ENCODE measurements around the gene MPI. TPM values are rescaled to one million over a fixed set of nuclear protein-coding genes. Genes with fewer than 3 reads are reported as not detected.

The MPI gene
- total and polyA plus RNA-seq, 2 donors (not counting 3 experiments of a cell fraction or from before 2014, with no cell fraction given): 36.3 to 69.3 TPM

GRCh38 chr15:74889390-74889882 lies 406 bp upstream of the MPI start:
- Histone ChIP-seq H3K27me3 (ENCODE audit: control insufficient read depth in 2 of 2, insufficient read depth in 2 of 2, low read length in 2 of 2) (no peaks in the 10 kb centered on the region), H3K4me3 (replicated peaks in 1 of 3; ENCODE audit: insufficient read depth in 1 of 3, low read depth in 1 of 3, low read length in 3 of 3) (peak overlapping the region in 2 of 3 experiments; percentile 74 to 83), H2AFZ (ENCODE audit: low read depth, low read length) (peak overlapping the region; percentile 70), H3K4me1 (ENCODE audit: control insufficient read depth, extremely low read depth, insufficient read depth, low read length) (peaks cover 12% of the 10 kb centered on the region), H3K9me3 (replicated peaks; ENCODE audit: control insufficient read depth, insufficient read depth, low read length) (no peaks in the 10 kb centered on the region), H3K36me3 (ENCODE audit: control insufficient read depth in 2 of 2, extremely low read depth in 1 of 2, insufficient read depth in 2 of 2, low read length in 2 of 2) (peaks cover 0 to 6% of the 10 kb centered on the region in 2 experiments), H4K20me1 (replicated peaks; ENCODE audit: control insufficient read depth, extremely low read depth, insufficient read depth, low read length) (no peaks in the 10 kb centered on the region), H3K9me1 (replicated peaks; ENCODE audit: control insufficient read depth, extremely low read depth, insufficient read depth, low read length) (no peaks in the 10 kb centered on the region), H3K9ac (replicated peaks; ENCODE audit: extremely low read depth, insufficient read depth, low read length) (peak overlapping the region; percentile 10), H3K4me2 (ENCODE audit: insufficient read depth, low read length) (peak overlapping the region; percentile 43), H3K79me2 (ENCODE audit: control insufficient read depth, insufficient read depth, low read length) (peaks cover 6% of the 10 kb centered on the region), H3K27ac (ENCODE audit: insufficient read depth, low read depth, low read length) (no peak overlapping the region)
- no peak for TF ChIP-seq MYC (IDR thresholded peaks at IDR 0.05; ENCODE audit: low read depth, low read length)
- TF ChIP-seq CTCF (IDR thresholded peaks at IDR 0.05; ENCODE audit: extremely low read depth in 1 of 2, insufficient read depth in 1 of 2, low read depth in 1 of 2, low read length in 2 of 2): no peak
- no peak for TF ChIP-seq FOS (IDR thresholded peaks at IDR 0.05; ENCODE audit: borderline replicate concordance, insufficient read depth, low read length)
- no peak for TF ChIP-seq POLR2A (IDR thresholded peaks at IDR 0.05; ENCODE audit: low read depth, low read length)
- FAIRE-seq: peak; percentile 74
- no peak for DNase-seq (ENCODE audit: low read depth, low spot score)
- CTCF ChIA-PET: interaction anchor here (1.0 to 3.1 kb wide), 2 partner anchors 12 to 45 kb away, joined by 3 to 28 read pairs; no protein-coding TSS in a partner anchor
- dilution Hi-C loops (cut with MboI; ENCODE audit: extremely low pct_ligation_motif_present, low sequenced_read_pairs): no loop called here
- BruUV-seq (replicated peaks): no TSS peak
- intact Hi-C loops (cut with micrococcal nuclease): loop anchor here (1.0 kb wide), 1 partner anchor 17 kb away; the partner anchor contains the start of gene FAM219B
- POLR2A ChIA-PET: interaction anchor here (1.4 kb wide), 1 partner anchor 17 kb away, joined by 3 read pairs; the partner anchor contains the start of gene FAM219B

GRCh38 chr15:74890665-74890960 lies 771 bp downstream of the MPI start:
- no TSS peak for BruUV-seq (replicated peaks)
- Histone ChIP-seq H3K36me3 (ENCODE audit: control insufficient read depth in 2 of 2, extremely low read depth in 1 of 2, insufficient read depth in 2 of 2, low read length in 2 of 2) (peaks cover 0 to 6% of the 10 kb centered on the region in 2 experiments), H3K9ac (replicated peaks; ENCODE audit: extremely low read depth, insufficient read depth, low read length) (peak overlapping the region; percentile 76), H3K79me2 (ENCODE audit: control insufficient read depth, insufficient read depth, low read length) (peaks cover 6% of the 10 kb centered on the region), H4K20me1 (replicated peaks; ENCODE audit: control insufficient read depth, extremely low read depth, insufficient read depth, low read length) (no peaks in the 10 kb centered on the region), H3K4me2 (ENCODE audit: insufficient read depth, low read length) (peak overlapping the region; percentile 88), H3K27ac (ENCODE audit: insufficient read depth, low read depth, low read length) (no peak overlapping the region), H3K4me1 (ENCODE audit: control insufficient read depth, extremely low read depth, insufficient read depth, low read length) (peaks cover 12% of the 10 kb centered on the region), H3K9me1 (replicated peaks; ENCODE audit: control insufficient read depth, extremely low read depth, insufficient read depth, low read length) (no peaks in the 10 kb centered on the region), H3K9me3 (replicated peaks; ENCODE audit: control insufficient read depth, insufficient read depth, low read length) (no peaks in the 10 kb centered on the region), H3K4me3 (replicated peaks in 1 of 3; ENCODE audit: insufficient read depth in 1 of 3, low read depth in 1 of 3, low read length in 3 of 3) (peak overlapping the region; percentile 30 to 83 (median 74)), H3K27me3 (ENCODE audit: control insufficient read depth in 2 of 2, insufficient read depth in 2 of 2, low read length in 2 of 2) (no peaks in the 10 kb centered on the region), H2AFZ (ENCODE audit: low read depth, low read length) (peak overlapping the region; percentile 84)
- DNase-seq (ENCODE audit: low read depth, low spot score) (no peak), FAIRE-seq (no peak)
- ChIA-PET POLR2A (no interaction called here), CTCF (interaction anchor here (1.0 to 3.1 kb wide), 2 partner anchors 11 to 16 kb away, joined by 4 to 28 read pairs; partner anchors contain the start of gene FAM219B)
- no peak for TF ChIP-seq POLR2AphosphoS5 (IDR thresholded peaks at IDR 0.05; ENCODE audit: insufficient read depth, low read depth, low read length)
- no peak for TF ChIP-seq JUN (IDR thresholded peaks at IDR 0.05; ENCODE audit: borderline replicate concordance, insufficient read depth, insufficient read length, low read depth)
- no peak for TF ChIP-seq MAX (IDR thresholded peaks at IDR 0.05; ENCODE audit: insufficient read depth, insufficient read length)
- TF ChIP-seq EZH2 (IDR thresholded peaks at IDR 0.05; ENCODE audit: borderline replicate concordance, low read depth, low read length, severe bottlenecking): no peak
- TF ChIP-seq MYC (IDR thresholded peaks at IDR 0.05; ENCODE audit: low read depth, low read length): no peak
- TF ChIP-seq GATA2 (IDR thresholded peaks at IDR 0.05; ENCODE audit: insufficient read depth, insufficient read length, low read depth, low read length): no peak
- no peak for TF ChIP-seq POLR2A (IDR thresholded peaks at IDR 0.05; ENCODE audit: low read depth, low read length)
- no peak for TF ChIP-seq CTCF (IDR thresholded peaks at IDR 0.05; ENCODE audit: extremely low read depth in 1 of 2, insufficient read depth in 1 of 2, low read depth in 1 of 2, low read length in 2 of 2)
- no peak for TF ChIP-seq FOS (IDR thresholded peaks at IDR 0.05; ENCODE audit: borderline replicate concordance, insufficient read depth, low read length)
- dilution Hi-C loops (cut with MboI; ENCODE audit: extremely low pct_ligation_motif_present, low sequenced_read_pairs) (no loop called here), intact Hi-C loops (cut with micrococcal nuclease) (no loop called here)
